Transverse colon (tissue), 4 donors: ENCODE data around the gene ZDHHC13. TPM values are rescaled to one million over a fixed set of nuclear protein-coding genes. Genes with fewer than 3 reads are reported as not detected.
A peak's percentile ranks its signal among the peaks of the same experiment; 100 is the strongest.

Source experiments
- DNase-seq: peaks from one replicate; pipeline ENCODE4 v3.0.0-alpha.2; 2019
- H3K27ac ChIP-seq, 4 donors: fragments of 200-600 bp; sonication (generic); 2 replicates each; pipeline ENCODE4 v1.5.1; 2016 to 2018; ENCODE audit warnings: inconsistent platforms in 4 of 4
- H3K27me3 ChIP-seq: fragments of 200-600 bp; sonication (generic); 2 replicates; pipeline ENCODE4 v1.5.1; 2017; ENCODE audit warnings: inconsistent platforms
- H3K36me3 ChIP-seq, 4 donors: fragments of 200-600 bp; sonication (generic); 2 replicates each; pipeline ENCODE4 v1.5.1; 2017 to 2019; ENCODE audit warnings: inconsistent platforms in 4 of 4
- H3K4me1 ChIP-seq, 4 donors: fragments of 200-600 bp; sonication (generic); 2 replicates each; pipeline ENCODE4 v1.5.1; 2017 to 2020; ENCODE audit warnings: inconsistent platforms in 4 of 4
- H3K4me3 ChIP-seq, 4 donors: fragments of 200-600 bp; sonication (generic); 1 replicate in 1 of 4; 2 replicates in 3 of 4; pipeline versions ENCODE4 v1.5.1 to v1.6.1; 2017 to 2019; ENCODE audit warnings: inconsistent platforms in 4 of 4
- H3K9me3 ChIP-seq, 2 donors: fragments of 200-600 bp; sonication (generic); 2 replicates each; pipeline ENCODE4 v1.5.1; 2017 to 2019; ENCODE audit warnings: inconsistent platforms in 2 of 2
- EP300 ChIP-seq: sonication (generic); formaldehyde crosslinking; IDR thresholded peaks from one replicate; pipeline ENCODE4 v1.6.1; 2017; ENCODE audit warnings: antibody characterized with exemption, low read depth
- POLR2A ChIP-seq: fragments of 450-650 bp; IDR thresholded peaks from one replicate; pipeline ENCODE4 v1.6.1; 2016; ENCODE audit warnings: antibody characterized with exemption, mild to moderate bottlenecking, moderate library complexity
- POLR2AphosphoS5 ChIP-seq, 3 donors: sonication (generic); formaldehyde crosslinking; IDR thresholded peaks; one replicate each; pipeline ENCODE4 v1.6.1; 2016; ENCODE audit warnings: antibody characterized with exemption in 3 of 3
- WGBS, 2 donors: methylation state at CpG; one replicate each; pipeline ENCODE4 v1.1.5; 2018; ENCODE audit warnings: low coverage in 1 of 2; 5-methylcytosine and 5-hydroxymethylcytosine counted together
- in situ Hi-C, 4 donors: fragments of 200-750 bp; cut with MboI; loops; one replicate each; pipeline versions ENCODE4 v1.15.0 to v1.15.1; 2017; ENCODE audit warnings: low sequenced_read_pairs in 3 of 4, low pct_ligation_motif_present in 1 of 4, low pct_unique_long_range_greater_than_20kb in 1 of 4
- intact Hi-C: fragments of 100-400 bp; cut with DNase I; formaldehyde crosslinking; loops from one replicate; pipeline ENCODE4 v1.15.1; 2023; ENCODE audit warnings: low total_unique reads
- total RNA-seq, 4 donors: library from RNA; depleted of rRNA; stranded (reverse); fragments of >200 nt; gene quantifications; one replicate each; pipeline ENCODE4 v1.1.0, GENCODE V29; 2016
- TF ChIP-seq, protein P1 (sequence below), 5 experiments: fragments of 200-600 bp in 3 of 5; fragments of 450-650 bp in 2 of 5; sonication (generic) in 3 of 5; IDR thresholded peaks; 1 replicate in 2 of 5; 2 replicates in 3 of 5; pipeline ENCODE4 v1.5.1; 2016 to 2017; ENCODE audit warnings: antibody characterized with exemption in 5 of 5, inconsistent platforms in 3 of 5, mild to moderate bottlenecking in 2 of 5, moderate library complexity in 1 of 5

Gene ZDHHC13
- total RNA-seq, 4 donors from 2014 or later: 16.1 to 33.3 (median 28.3) TPM

DNA sequence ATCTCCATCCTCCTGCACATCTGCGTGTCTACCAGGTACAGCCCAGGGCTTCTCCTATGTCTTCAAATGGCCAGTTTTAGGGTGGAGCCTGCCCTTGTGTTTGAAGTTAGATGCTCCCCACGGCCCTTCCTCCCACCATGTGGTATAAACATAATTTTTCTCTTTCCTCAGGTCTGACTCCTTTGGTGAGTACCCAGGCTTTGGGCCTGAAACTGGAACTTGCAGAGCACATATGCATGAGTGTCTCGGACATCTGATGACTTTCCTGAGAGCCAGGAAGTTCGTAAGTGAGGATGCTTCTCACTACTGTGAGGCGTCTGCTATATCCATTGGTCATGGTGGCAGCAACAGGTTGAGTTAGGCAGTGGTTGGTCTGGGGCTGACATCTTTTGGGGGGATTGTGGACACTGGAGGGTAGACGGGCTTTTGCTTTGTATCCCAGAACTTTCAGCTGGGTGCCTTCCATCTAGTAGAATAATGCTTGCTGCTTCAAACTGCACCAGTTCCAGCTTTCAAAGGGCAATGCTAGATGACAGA, 68.6 kb downstream of the ZDHHC13 start:
- Histone ChIP-seq H3K27ac (no peak overlapping the region), H3K9me3 (no peaks in the 10 kb centered on the region), H3K4me1 (no peaks in the 10 kb centered on the region), H3K4me3 (no peak overlapping the region), H3K27me3 (no peaks in the 10 kb centered on the region), H3K36me3 (no peaks in the 10 kb centered on the region)
- TF ChIP-seq EP300: no peak
- TF ChIP-seq, protein P1, sequence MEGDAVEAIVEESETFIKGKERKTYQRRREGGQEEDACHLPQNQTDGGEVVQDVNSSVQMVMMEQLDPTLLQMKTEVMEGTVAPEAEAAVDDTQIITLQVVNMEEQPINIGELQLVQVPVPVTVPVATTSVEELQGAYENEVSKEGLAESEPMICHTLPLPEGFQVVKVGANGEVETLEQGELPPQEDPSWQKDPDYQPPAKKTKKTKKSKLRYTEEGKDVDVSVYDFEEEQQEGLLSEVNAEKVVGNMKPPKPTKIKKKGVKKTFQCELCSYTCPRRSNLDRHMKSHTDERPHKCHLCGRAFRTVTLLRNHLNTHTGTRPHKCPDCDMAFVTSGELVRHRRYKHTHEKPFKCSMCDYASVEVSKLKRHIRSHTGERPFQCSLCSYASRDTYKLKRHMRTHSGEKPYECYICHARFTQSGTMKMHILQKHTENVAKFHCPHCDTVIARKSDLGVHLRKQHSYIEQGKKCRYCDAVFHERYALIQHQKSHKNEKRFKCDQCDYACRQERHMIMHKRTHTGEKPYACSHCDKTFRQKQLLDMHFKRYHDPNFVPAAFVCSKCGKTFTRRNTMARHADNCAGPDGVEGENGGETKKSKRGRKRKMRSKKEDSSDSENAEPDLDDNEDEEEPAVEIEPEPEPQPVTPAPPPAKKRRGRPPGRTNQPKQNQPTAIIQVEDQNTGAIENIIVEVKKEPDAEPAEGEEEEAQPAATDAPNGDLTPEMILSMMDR (IDR thresholded peaks at IDR 0.05): no peak
- TF ChIP-seq POLR2A: no peak
- no peak for TF ChIP-seq POLR2AphosphoS5 (IDR thresholded peaks at IDR 0.05)
- 73 to 76% methylated on average over 2 to 6 of the region's 6 CpGs for WGBS, 2 donors
- no peak for DNase-seq
- in situ Hi-C loops: no loop called here
- intact Hi-C loops: no loop called here

DNA sequence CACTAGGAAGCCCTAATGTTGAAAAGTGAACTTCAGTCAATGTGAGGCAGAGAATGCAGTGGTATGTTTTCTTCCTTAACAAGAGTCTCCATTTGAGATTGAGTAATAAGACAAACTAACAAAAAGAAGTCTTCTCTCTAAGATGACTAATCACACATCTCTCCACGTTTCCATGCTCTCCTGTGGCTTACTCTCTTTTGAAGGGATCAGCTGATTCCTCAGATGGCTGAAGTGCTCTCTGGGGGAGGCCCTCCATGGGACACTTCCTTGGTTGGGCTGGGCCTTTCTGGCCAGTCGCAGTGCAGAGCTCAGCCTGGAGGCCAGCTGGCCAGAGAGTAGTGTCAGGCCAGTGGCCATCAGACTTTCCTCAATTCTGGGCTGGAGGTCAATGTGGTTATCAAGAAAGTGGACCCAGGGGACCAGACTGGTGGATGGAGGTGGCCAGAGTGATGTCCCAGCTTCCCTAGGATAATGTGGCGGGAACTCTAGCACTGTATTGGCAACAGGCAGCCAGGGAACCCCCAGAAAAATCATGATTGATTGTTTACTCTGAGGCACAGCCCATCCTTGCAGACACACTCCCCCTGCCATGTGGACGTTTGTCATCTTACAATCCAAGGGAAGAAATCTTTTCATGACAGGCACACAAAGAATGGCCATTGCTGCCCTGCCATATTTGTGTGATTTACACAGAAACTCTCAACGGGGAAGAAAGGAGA, 70.3 kb downstream of the ZDHHC13 start:
- intact Hi-C loops: no loop called here

DNA sequence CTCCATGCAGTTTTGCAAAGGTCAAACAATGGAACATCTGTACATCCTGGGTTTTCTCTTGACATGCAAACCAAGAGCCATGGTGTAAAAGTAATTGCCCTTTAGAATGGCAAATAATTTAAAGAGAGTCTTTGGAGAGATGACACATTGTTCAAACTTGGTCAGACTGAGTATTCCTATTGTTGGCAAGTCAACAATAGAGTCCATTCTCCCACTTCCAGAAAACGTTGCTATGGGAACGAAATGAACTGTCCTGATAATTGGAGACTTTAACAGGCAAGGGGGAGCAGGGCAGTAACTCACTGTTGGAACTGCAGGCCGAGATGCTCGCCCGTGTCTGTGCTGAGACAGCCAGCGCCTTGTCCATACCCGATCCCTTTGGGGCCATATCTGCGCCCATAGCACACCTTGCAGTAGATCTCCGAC, 70.9 kb downstream of the ZDHHC13 start:
- Histone ChIP-seq H3K4me1 (no peaks in the 10 kb centered on the region), H3K27me3 (no peaks in the 10 kb centered on the region), H3K27ac (no peak overlapping the region), H3K36me3 (no peaks in the 10 kb centered on the region), H3K4me3 (no peak overlapping the region), H3K9me3 (no peaks in the 10 kb centered on the region)
- DNase-seq: no peak
- TF ChIP-seq EP300: no peak
- no peak for TF ChIP-seq POLR2AphosphoS5 (IDR thresholded peaks at IDR 0.05)
- intact Hi-C loops: no loop called here
- in situ Hi-C loops: no loop called here
- 83% methylated on average over 9 of the region's 9 CpGs; no CpG with 5 or more reads in 1 of the 2 donors for WGBS, 2 donors

More for the DNA sequence above, 70.3 kb downstream of the ZDHHC13 start:
- H3K27ac ChIP-seq: no peak overlapping the region
- H3K27me3 ChIP-seq: no peaks in the 10 kb centered on the region
- DNase-seq: no peak
- H3K36me3 ChIP-seq: no peaks in the 10 kb centered on the region
- H3K4me3 ChIP-seq: no peak overlapping the region
- no peaks in the 10 kb centered on the region for H3K4me1 ChIP-seq
- no peaks in the 10 kb centered on the region for H3K9me3 ChIP-seq
- WGBS, 2 donors: 58 to 64% methylated on average over 2 to 5 of the region's 5 CpGs
- no peak for TF ChIP-seq POLR2AphosphoS5 (IDR thresholded peaks at IDR 0.05)
- TF ChIP-seq EP300: no peak
- no peak for TF ChIP-seq POLR2A
- TF ChIP-seq, protein P1 (IDR thresholded peaks at IDR 0.05): no peak
- in situ Hi-C loops: no loop called here

DNA sequence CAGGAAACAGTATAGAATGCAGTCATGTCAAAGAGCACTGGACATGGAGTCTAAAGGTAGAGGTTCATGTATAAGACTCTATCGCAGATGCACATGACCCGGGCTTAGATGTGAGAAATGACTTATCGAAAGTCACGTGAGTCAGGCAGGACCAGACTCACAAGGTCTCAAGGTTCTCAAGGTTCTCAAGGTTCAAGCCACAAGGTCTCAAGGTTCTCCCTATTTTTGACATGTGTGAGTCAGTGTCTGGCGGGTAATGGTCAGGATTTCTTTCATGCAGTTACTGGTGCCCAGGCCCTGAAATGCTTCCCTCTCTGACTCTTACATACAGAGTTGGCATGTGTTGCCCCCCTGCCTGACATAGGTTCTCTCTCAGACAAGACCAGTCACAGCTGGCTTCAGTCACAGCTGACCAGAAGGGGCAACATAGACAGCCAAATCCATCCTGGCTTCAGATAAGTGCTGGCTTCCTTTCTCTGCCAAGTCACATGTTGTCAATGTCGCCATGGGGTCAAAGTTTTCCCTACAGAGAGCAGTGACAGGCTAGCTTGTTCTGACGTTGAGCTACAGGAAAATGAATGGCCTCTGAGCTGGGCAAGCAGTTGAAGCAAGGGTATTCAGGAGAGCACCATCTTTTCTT, 74.7 kb downstream of the ZDHHC13 start:
- DNase-seq: peak; percentile 13
- Histone ChIP-seq H3K9me3 (no peaks in the 10 kb centered on the region), H3K27ac (no peak overlapping the region), H3K27me3 (no peaks in the 10 kb centered on the region), H3K36me3 (no peaks in the 10 kb centered on the region), H3K4me1 (peaks cover 0 to 5% (median 0%) of the 10 kb centered on the region in 4 donors), H3K4me3 (no peak overlapping the region)
- 72 to 100% methylated on average over 1 to 7 of the region's 7 CpGs for WGBS, 2 donors
- in situ Hi-C loops: no loop called here
- intact Hi-C loops: no loop called here
- no peak for TF ChIP-seq POLR2AphosphoS5 (IDR thresholded peaks at IDR 0.05)
- TF ChIP-seq, protein P1 (IDR thresholded peaks at IDR 0.05): no peak
- no peak for TF ChIP-seq POLR2A
- TF ChIP-seq EP300: no peak
